Jurkat, Clone E6-1 (cell line): ENCODE data around the gene TRDN.

Experiments used
- DNase-seq: peaks from one replicate; pipeline ENCODE4 v3.0.0-alpha.2; 2011; ENCODE audit warnings: low read depth, low spot score
- H3K4me3 ChIP-seq: 2 replicates; pipeline ENCODE4 v1.5.1; 2011; ENCODE audit warnings: mild to moderate bottlenecking, low read length, control low read depth, moderate library complexity

Gene TRDN

DNA sequence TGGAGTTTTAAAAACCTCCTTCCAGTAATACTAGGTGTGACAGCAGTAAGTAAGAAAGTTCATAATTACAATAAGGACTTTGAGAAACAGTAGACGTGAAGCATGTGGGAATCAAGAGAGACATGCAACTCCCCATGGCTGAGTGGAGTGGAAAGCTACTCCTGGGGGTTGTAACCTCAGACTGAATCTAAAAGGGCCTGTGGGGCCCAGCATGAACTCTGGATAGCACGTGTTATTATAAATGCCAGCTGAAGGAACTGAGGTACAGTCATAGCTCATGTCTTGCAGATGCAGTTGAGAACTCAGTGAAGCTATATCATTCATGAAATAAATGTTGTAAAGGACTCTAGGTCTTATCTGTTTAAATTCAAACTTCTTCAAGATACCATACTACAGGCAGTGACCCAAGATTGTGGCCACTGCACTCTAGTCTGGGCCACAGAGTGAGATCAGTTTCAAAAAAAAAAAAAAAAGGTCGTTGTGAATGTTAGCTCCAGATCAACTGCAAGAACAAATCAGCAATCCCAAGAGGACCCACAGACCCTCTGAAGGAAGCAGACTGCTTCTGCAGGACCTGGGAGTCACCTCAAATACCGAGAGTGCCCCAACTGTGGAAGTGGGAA lies 189.3 kb downstream of the TRDN start:
- no peak overlapping the region for H3K4me3 ChIP-seq
- DNase-seq = no peak

DNA sequence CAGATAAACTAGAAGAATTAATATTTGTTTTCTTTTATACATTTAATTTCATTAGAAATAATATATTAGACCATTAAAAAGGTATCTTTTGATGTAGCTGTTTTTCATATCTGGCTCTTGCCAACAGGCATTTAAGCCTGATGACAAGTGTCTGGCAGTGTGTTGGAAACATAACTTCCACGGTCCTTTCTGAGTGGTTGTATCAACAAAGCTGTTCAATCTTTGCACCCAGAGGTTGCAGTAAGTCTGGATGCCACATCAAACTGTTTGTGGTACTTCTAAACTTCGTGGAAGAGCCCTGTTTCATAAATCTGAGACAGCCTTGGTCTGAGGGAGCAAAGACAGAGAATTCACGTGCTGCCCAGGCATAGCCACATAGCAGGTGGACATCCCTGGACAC lies 197.4 kb downstream of the TRDN start:
- H3K4me3 ChIP-seq = no peak overlapping the region
- no peak for DNase-seq

DNA sequence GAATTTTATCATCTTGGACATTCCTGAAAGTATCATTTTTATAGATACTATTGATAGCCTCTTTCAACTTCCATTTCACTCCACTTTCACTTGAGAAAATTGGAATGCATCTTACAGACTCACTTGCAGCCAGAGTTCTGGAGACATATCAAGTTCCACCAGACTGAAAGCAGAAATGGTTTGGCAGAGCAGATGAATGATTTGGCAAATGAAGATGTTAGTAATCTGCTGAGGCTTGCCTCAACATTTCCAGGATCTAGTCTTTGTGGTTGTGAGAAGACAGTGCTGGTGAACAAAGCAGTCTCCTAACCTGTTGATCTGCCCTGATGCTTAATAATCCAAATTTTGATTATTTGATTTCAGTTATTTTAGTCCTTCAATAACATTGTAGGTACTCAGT lies 202.6 kb downstream of the TRDN start:
- H3K4me3 ChIP-seq = no peak overlapping the region
- no peak for DNase-seq

DNA sequence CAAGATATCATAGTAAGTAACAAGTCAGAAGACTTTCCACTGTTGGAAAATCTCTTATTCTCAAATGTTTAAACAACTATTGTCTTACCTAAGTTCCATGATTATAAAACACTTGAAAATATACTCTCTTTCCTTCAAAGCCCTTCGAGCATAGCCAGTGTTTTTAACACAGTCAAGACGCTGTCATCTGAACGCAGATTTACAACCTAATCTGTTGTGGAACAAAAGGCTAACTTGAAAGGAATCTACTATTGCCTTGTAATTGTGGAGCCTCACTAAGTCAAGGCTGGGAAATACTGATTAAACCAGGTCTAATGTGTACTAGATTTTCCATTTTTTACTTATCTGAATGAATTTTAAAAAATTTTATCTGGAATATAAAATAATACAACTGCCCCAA lies 205.8 kb downstream of the TRDN start:
- no peak for DNase-seq
- no peak overlapping the region for H3K4me3 ChIP-seq

DNA sequence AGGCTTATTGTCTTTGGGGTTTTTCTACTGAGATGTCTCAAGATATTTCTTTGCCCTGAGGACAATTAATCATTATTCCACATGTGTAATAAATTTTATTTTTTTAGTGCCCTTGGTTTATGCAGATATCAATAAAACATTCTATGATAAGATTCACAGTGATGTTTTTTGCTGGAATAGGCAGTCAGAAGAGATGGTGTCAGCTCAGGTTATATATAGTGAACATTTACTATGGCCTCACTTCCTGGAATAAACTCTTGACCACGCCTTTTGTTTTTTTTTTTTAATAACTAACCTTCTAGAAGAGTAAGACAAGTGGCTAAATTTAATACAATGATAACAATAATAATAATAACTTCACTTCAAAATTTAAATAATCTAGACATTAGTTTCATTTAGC lies 209.7 kb downstream of the TRDN start:
- no peak for DNase-seq
- no peak overlapping the region for H3K4me3 ChIP-seq

DNA sequence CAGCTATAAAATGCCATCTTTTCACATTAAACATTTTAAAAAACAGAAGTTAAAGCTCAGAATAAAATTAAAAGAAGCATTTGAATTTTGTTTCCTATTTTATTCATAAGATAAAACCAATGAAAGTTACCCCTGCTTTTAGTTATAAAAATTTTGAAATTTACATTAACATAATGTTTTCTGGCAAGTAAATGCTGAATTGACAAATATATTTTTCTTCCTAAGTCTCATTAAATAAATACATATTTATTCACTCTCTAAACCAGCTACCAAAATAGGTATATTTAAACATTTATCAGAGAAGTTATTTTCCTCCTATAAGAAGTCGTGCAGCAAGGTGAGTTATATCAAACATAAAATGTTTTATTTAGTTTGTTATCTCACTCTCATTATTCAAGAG lies 213.6 kb downstream of the TRDN start:
- no peak for DNase-seq
- H3K4me3 ChIP-seq = no peak overlapping the region

DNA sequence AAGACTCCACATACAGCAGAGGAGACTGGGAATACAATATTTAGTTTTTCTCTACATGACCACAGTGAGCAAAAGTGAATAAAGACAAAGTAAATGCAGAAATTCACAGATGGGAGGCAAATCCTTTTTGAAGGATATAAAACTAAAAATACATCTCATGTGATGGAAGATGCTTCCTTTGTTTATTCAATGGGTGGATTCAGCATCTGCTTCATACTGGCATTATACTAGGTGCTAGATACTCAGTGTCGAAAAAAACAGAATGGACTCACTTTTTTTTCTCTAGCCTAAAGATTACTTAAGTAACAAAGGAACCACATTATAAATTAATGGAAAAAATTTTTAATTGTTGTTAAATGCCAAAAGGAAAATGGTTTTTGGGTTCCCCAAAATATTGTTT lies 216.2 kb downstream of the TRDN start:
- DNase-seq = no peak
- H3K4me3 ChIP-seq = no peak overlapping the region

DNA sequence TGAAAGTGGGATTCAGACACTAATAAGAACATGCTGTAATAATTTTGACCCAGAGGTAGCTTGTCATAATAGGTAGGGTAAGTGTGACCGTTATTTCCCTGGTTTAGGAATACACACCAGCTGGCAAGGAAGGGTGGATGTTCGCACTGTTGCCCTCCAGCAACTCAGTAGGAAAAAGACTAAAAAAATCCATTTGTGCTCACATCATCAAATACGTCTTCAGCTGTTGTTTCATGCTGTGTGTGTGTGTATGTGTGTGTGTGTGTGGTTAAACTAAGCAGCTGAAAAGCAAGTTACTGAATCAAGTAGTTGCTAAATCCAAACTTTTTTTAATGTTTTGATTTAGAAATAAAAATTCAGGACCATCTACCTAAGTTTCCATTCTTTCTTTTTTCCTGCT lies 218.7 kb downstream of the TRDN start:
- DNase-seq = no peak
- no peak overlapping the region for H3K4me3 ChIP-seq

DNA sequence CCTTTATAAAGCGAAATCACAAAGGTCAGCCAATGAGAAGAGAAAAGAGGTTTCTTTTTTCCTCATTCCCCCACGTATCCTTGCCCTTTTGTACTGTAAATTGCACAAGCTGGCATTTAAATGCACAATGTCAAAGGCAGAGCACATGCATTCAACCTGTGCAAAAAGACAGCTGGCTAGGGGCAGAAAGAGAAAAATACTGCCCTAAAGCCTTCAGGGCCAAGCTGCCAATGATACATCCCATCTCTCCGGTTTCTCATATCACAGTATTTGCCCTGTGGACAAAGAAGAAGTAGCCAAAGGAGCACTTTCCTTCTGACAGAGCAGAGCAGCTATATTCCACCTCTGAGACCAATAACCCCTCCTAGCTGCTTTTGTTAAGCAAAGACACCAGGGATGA lies 219.2 kb downstream of the TRDN start:
- H3K4me3 ChIP-seq = no peak overlapping the region
- no peak for DNase-seq

DNA sequence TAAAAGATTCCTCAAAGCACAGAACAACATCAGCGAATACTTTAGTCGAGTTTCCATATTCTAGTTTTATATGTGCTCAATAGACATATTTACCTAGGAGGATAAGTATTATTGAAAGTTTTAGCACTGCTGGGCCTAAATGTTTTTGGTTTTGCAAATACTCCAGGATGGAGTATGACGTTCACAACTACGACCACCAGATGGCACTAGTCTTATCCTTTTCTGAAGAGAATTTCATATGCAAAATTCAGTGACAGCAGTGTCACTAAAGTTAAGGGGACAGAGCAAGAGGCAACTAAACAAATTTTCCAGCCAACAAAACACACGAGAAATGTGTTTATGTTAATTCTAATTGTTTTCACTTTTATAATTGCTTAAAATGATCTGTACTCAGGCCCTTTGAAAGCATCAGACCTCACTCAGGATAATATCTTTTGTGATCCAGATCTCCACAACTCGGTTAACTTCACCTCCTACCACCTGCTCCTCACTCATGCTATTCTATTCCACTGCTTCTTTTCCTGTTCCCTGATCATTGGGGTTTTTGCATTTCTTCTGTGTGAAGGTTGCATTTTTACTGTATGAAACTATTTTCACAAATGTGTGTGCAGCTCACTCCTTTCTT lies 220.8 kb downstream of the TRDN start:
- no peak overlapping the region for H3K4me3 ChIP-seq
- DNase-seq = peak; percentile 52

DNA sequence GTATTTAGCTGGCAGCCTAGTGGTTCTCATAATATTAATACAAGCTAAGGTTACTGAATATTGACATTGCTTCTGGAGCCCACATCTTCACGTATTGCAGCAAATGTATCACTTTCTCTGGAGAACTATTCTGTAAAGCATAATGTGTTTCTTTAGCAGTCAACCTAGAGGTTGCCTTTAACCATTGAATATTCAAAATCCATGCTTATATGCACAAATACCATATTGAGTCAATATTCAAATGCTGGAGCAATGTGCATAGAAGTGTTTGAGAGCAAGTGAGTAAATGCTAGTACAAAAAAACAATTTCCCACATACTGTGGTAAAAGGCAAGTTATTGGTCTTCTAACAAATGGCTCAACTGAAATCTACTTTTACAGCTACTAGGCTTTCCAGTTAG lies 231.8 kb downstream of the TRDN start:
- DNase-seq = no peak
- H3K4me3 ChIP-seq = no peak overlapping the region

DNA sequence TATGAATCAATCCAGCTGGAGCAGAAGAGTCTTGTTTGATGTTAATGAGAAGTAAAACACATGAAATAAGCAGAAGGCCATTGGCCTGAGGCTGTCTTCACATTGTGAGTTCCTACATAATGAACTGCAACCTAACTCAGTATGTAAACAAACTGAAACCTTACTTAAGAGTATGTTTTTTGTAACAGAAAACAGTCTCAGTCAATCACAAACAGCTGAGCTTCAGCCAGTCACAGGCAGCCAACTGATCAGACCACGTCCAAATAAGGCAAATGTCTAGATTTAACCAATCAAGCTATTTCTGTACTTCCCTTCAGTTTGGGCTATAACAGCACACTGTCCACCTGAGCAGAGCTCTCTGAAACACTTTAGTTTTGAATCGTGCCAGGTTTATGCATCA lies 234.7 kb downstream of the TRDN start:
- DNase-seq = peak; percentile 4
- H3K4me3 ChIP-seq = no peak overlapping the region

DNA sequence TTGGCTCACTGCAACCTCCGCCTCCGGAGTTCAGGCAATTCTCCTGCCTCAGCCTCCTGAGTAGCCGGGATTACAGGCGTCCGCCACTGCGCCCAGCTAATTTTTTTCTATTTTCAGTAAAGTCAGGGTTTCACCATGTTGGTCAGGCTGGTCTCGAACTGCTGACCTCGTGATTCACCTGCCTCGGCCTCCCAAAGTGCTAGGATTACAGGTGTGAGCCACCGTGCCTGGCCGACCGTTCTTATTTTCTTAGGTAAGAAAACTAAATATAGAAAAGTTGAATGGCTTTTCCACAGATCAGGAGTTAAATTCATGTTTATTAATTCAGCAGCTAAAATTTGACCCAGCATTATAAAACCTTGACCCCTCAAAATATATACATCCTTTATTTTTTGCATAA lies 238.7 kb downstream of the TRDN start:
- no peak for DNase-seq
- no peak overlapping the region for H3K4me3 ChIP-seq

DNA sequence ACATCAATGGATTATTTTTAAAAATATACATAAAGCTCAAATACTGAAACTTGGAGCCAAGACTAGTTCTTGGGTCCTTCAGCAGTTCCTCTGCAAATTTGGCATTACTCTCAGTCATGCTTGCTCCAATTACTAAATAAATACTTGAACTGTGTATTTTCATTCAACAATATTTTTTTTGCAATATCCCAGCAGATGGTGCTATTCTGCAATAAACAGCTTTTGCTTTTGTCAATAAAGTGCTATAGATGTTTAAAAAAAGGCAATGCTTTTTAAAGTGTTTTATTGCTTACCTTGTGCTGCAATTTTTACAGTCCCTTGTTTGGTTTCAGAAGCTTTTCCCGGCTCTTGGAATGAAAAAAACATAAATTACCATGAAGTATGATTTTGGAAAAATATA lies 243.4 kb downstream of the TRDN start:
- no peak for DNase-seq
- H3K4me3 ChIP-seq = no peak overlapping the region

DNA sequence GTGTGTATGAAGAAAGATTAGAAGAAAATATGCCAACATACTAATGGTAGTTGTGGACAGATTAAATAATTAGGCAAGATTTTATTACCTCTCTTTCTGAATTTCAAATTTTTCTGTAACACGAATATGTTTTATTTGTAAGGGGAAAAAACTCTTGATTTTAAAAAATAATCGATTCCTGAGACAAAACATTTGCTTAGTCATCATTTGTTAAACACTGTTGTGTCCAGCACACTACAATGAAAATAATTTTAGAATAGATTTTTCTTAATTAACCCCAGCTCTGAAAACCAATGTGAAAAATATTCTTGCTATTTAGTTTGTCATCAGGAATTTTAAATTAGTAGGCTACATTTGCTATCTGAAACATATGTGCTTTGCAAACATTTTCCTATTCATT lies 253.0 kb downstream of the TRDN start:
- no peak for DNase-seq
- H3K4me3 ChIP-seq = no peak overlapping the region

DNA sequence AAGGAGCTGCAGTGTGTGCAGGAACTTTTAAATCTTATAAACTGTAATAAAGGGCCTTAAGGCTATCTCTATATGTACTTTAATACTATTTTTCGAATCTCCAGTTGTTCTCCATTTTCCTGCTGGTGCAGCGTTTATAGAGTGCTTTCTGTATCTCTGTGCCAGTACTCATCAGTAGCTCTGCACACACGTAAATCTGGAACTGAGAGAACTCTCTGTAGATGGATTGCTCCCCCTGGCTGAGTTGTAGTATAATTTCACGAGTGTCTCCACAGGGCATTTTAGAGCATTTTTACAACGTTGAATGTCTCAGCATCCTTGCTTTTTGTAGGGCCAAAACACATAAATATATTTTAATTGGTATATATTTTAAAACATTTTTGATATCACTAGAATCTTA lies 256.5 kb downstream of the TRDN start:
- DNase-seq = peak; percentile 4
- no peak overlapping the region for H3K4me3 ChIP-seq

DNA sequence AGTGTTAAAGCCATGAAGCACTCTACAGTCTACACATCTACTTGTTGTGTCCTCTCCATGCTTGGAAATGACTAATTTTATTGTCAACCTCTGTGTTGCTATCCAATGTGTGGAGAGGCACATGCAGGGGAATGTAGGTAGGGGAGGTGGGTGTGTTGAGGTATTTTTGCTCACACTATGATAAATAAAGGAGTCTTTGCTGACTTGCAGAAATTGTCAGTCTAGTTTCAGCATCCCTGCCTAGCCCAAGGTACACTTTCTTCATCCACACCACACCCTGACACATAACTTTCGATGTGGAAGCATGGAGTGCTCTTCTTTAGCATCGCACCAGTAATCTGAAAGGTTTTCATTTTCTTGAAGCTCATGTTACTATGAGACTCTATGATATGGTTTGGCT lies 264.0 kb downstream of the TRDN start:
- DNase-seq = no peak

DNA sequence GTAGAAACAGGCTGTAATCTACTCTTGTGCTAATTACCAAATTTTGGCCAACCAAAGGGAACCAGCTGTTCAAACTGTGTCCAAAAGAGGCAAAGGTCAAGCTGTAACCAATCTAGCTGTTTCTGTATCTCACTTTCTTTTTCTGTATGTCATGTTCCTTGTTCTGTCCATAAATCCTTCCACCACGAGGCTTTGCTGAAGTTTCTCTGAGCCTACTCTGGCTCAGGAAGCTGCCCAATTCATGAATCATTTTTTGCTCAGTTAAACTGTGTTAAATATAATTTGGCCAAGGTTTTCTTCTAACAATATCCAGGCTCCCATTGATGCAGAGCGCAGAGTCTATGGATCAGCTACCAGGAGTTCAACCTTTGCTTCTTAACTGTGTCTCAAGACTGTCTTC lies 272.8 kb downstream of the TRDN start:
- no peak for DNase-seq

More for the DNA sequence above, 264.0 kb downstream of the TRDN start:
- no peak overlapping the region for H3K4me3 ChIP-seq

DNA sequence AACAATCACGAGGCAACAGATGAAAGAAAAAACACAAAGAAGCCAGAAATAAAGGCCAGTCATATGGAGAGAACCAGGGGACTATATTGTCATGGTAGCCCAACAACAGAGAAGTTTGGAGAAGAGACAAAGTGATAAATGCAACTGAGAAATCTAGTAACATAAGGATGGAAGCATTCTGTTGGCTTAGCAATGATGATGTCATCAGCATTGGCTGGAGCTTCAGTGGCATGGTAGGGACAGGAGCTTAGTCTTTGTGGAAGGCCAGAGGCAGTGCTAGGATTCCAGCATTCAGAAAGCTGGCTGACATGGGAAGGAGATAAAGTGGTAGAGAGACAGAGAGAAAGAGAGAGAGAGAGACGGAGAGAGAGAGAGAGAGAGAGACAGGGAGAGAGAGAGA lies 276.4 kb downstream of the TRDN start:
- no peak for DNase-seq
- H3K4me3 ChIP-seq = no peak overlapping the region

More for the DNA sequence above, 272.8 kb downstream of the TRDN start:
- H3K4me3 ChIP-seq = no peak overlapping the region

DNA sequence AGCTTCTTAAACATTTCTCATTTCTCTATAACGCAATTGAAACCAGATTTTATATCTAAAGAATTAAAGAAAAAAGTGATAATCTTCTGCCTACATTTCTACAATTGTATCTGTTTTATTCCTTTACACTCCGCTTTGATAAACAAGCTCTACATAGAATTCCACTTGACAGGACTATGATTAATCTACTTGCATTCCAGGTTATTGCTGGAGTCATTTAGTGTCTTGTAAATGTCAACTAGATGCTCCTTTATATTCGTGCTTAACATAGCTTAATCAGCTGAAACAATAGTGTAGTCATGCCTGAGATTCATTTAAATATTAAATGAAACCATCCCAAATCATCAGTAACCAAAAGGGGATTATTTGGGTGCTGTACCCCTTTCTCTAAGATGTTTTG lies 284.0 kb downstream of the TRDN start:
- DNase-seq = no peak
- no peak overlapping the region for H3K4me3 ChIP-seq

DNA sequence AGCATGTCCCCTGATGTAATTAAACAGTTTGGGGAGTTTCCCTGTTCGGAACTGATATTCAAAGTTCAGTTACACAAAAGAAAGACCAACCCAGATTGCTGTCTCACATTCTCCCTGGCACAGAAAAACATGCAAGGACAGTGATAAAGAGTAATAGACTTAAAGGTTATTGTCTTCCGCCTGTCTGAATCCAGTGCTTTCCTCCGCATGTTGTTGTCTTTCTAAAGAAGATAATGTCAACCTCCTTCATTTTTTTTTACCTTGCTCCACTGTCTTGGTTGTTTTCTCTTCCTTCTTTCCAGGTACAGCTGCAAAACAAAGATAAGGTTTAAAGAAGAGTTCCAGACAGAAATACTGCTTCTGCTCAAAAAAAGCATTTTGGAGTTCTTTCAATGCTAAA lies 284.5 kb downstream of the TRDN start:
- H3K4me3 ChIP-seq = no peak overlapping the region
- DNase-seq = no peak
